Activated CD8-positive, alpha-beta memory T cell treated with anti-CD3 and anti-CD28 coated beads, Interleukin-2, amount 50 U/mL, for 24 hours (primary cell): ENCODE measurements around the gene ELOVL6.
"Not testable (repeated sequence)": the region's sequence is repeated elsewhere in the genome, so short reads cannot be mapped to it uniquely, and the experiment has no call there.

Experiments
- DNase-seq: peaks from one replicate; pipeline ENCODE4 v3.0.0-alpha.2; 2020; ENCODE audit errors: extremely low read depth

The ELOVL6 gene

GRCh38 chr4:110075083-110075738 is 123.2 kb downstream of the ELOVL6 start:
- no peak for DNase-seq

- DNase-seq, result no peak
These were observed 123.8 kb downstream of the ELOVL6 start for GRCh38 chr4:110074570-110074969.

- DNase-seq, result no peak
These were observed 125.2 kb downstream of the ELOVL6 start for GRCh38 chr4:110073053-110073845.

GRCh38 chr4:110071466-110071865 is 126.9 kb downstream of the ELOVL6 start:
- no peak for DNase-seq

- DNase-seq, result no peak
These were observed 130.2 kb downstream of the ELOVL6 start for GRCh38 chr4:110068248-110068647.

- no peak for DNase-seq
These were observed 133.5 kb downstream of the ELOVL6 start for GRCh38 chr4:110064934-110065333.

- DNase-seq, result no peak
These were observed 134.1 kb downstream of the ELOVL6 start for GRCh38 chr4:110064295-110064694.

GRCh38 chr4:110062166-110062565 is 136.2 kb downstream of the ELOVL6 start:
- DNase-seq, result no peak

- DNase-seq, result no peak
These were observed 137.3 kb downstream of the ELOVL6 start for GRCh38 chr4:110061076-110061475.

- DNase-seq, result no peak
These were observed 138.7 kb downstream of the ELOVL6 start for GRCh38 chr4:110059556-110060191.

GRCh38 chr4:110058677-110059076 is 139.7 kb downstream of the ELOVL6 start:
- no peak for DNase-seq

GRCh38 chr4:110055158-110055768 is 143.2 kb downstream of the ELOVL6 start:
- DNase-seq, result no peak

- peak; percentile 15 for DNase-seq
These were observed 148.2 kb downstream of the ELOVL6 start for GRCh38 chr4:110049951-110050925.

GRCh38 chr4:110046588-110047049 is 151.8 kb downstream of the ELOVL6 start:
- DNase-seq, result no peak

- no peak for DNase-seq
These were observed 155.6 kb downstream of the ELOVL6 start for GRCh38 chr4:110042545-110043517.

GRCh38 chr4:110041735-110042134 is 156.7 kb downstream of the ELOVL6 start:
- no peak for DNase-seq

- not testable (repeated sequence) for DNase-seq
These were observed 159.3 kb downstream of the ELOVL6 start for GRCh38 chr4:110039164-110039563.

- no peak for DNase-seq
These were observed 164.4 kb downstream of the ELOVL6 start for GRCh38 chr4:110034026-110034393.

- no peak for DNase-seq
These were observed 164.9 kb downstream of the ELOVL6 start for GRCh38 chr4:110033355-110034025.
